Esophagus muscularis mucosa (tissue), 4 donors: ENCODE results near the gene DNAH9. TPM values are rescaled to one million over a fixed set of nuclear protein-coding genes. Genes with fewer than 3 reads are reported as not detected.

Experiments
- DNase-seq: peaks from one replicate; pipeline ENCODE4 v3.0.0-alpha.2; 2017; ENCODE audit errors: extremely low spot score
- H3K27ac ChIP-seq, 4 donors: fragments of 200-600 bp; sonication (generic); replicated peaks in 1 of 4; 1 replicate in 3 of 4; 2 replicates in 1 of 4; pipeline ENCODE4 v1.5.1; 2016 to 2019; ENCODE audit warnings: mild to moderate bottlenecking in 1 of 4
- H3K27me3 ChIP-seq, 4 donors: fragments of 200-600 bp; sonication (generic); one replicate each; pipeline versions ENCODE4 v1.5.1 to v1.6.0; 2016 to 2019
- H3K36me3 ChIP-seq, 4 donors: fragments of 200-600 bp; sonication (generic); one replicate each; pipeline ENCODE4 v1.5.1; 2016 to 2019
- H3K4me1 ChIP-seq, 4 donors: fragments of 200-600 bp; sonication (generic); one replicate each; pipeline ENCODE4 v1.5.1; 2016 to 2019
- H3K4me3 ChIP-seq, 4 donors: fragments of 200-600 bp; sonication (generic); 1 replicate in 2 of 4; 2 replicates in 2 of 4; pipeline ENCODE4 v1.5.1; 2016 to 2019; ENCODE audit warnings: mild to moderate bottlenecking in 4 of 4, moderate library complexity in 1 of 4
- H3K9me3 ChIP-seq, 4 donors: fragments of 200-600 bp; sonication (generic); 1 replicate in 3 of 4; 2 replicates in 1 of 4; pipeline ENCODE4 v1.5.1; 2016 to 2019
- CTCF ChIP-seq, 3 experiments: fragments of 200-600 bp in 2 of 3; fragments of 450-650 bp in 1 of 3; sonication (generic) in 2 of 3; IDR thresholded peaks; one replicate each; pipeline ENCODE4 v1.5.1; 2017 to 2019; ENCODE audit warnings: antibody characterized with exemption in 3 of 3, mild to moderate bottlenecking in 2 of 3, moderate library complexity in 1 of 3
- EP300 ChIP-seq: sonication (generic); formaldehyde crosslinking; IDR thresholded peaks from one replicate; pipeline ENCODE4 v1.6.1; 2017; ENCODE audit warnings: antibody characterized with exemption
- POLR2A ChIP-seq: fragments of 450-650 bp; IDR thresholded peaks from one replicate; pipeline ENCODE4 v1.6.1; 2017; ENCODE audit warnings: antibody characterized with exemption, moderate library complexity, mild to moderate bottlenecking, low read depth
- POLR2AphosphoS5 ChIP-seq, 2 donors: sonication (generic); formaldehyde crosslinking; IDR thresholded peaks; one replicate each; pipeline ENCODE4 v1.6.1; 2017; ENCODE audit warnings: antibody characterized with exemption in 2 of 2
- WGBS: methylation state at CpG from one replicate; pipeline ENCODE4 v1.1.5; 2018; 5-methylcytosine and 5-hydroxymethylcytosine counted together
- intact Hi-C: fragments of 100-400 bp; cut with DNase I; formaldehyde crosslinking; loops from one replicate; pipeline ENCODE4 v1.15.1; 2023
- total RNA-seq, 4 donors: library from RNA; depleted of rRNA; stranded (reverse); fragments of >200 nt; gene quantifications; one replicate each; pipeline versions ENCODE4 v1.1.0 to v1.2.1, GENCODE V29; 2016

The DNAH9 gene
- total RNA-seq, 4 donors from 2014 or later: under 0.01 to 0.92 TPM; not detected in 2

- Histone ChIP-seq H3K4me1 (no peaks in the 10 kb centered on the region), H3K27me3 (no peaks in the 10 kb centered on the region), H3K27ac (no peak overlapping the region), H3K36me3 (no peaks in the 10 kb centered on the region), H3K4me3 (no peak overlapping the region), H3K9me3 (no peaks in the 10 kb centered on the region)
- intact Hi-C loops: no loop called here
- no peak for DNase-seq
- WGBS: 73% methylated on average over 10 of the region's 10 CpGs
- TF ChIP-seq POLR2A (no peak), POLR2AphosphoS5 (IDR thresholded peaks at IDR 0.05) (no peak), EP300 (no peak), CTCF (IDR thresholded peaks at IDR 0.05) (no peak)
These were observed 234.3 kb downstream of the DNAH9 start for GRCh38 chr17:11832401-11833137.

GRCh38 chr17:11836508-11836907, 238.2 kb downstream of the DNAH9 start:
- Histone ChIP-seq H3K4me1 (peaks cover 0 to 4% (median 0%) of the 10 kb centered on the region in 4 donors), H3K27ac (no peak overlapping the region), H3K36me3 (no peaks in the 10 kb centered on the region), H3K9me3 (no peaks in the 10 kb centered on the region), H3K4me3 (no peak overlapping the region), H3K27me3 (no peaks in the 10 kb centered on the region)
- TF ChIP-seq POLR2AphosphoS5 (IDR thresholded peaks at IDR 0.05) (no peak), CTCF (IDR thresholded peaks at IDR 0.05) (no peak), POLR2A (no peak), EP300 (no peak)
- DNase-seq: no peak
- WGBS: 90% methylated on average over 5 of the region's 5 CpGs
- intact Hi-C loops: no loop called here

- 86% methylated on average over 2 of the region's 2 CpGs for WGBS
- Histone ChIP-seq H3K9me3 (no peaks in the 10 kb centered on the region), H3K4me3 (no peak overlapping the region), H3K27ac (no peak overlapping the region), H3K4me1 (peaks cover 0 to 4% (median 0%) of the 10 kb centered on the region in 4 donors), H3K27me3 (no peaks in the 10 kb centered on the region), H3K36me3 (no peaks in the 10 kb centered on the region)
- no peak for DNase-seq
- intact Hi-C loops: no loop called here
- no peak for TF ChIP-seq POLR2AphosphoS5 (IDR thresholded peaks at IDR 0.05)
- no peak for TF ChIP-seq CTCF (IDR thresholded peaks at IDR 0.05)
- no peak for TF ChIP-seq EP300
- TF ChIP-seq POLR2A: no peak
These were observed 241.8 kb downstream of the DNAH9 start for GRCh38 chr17:11840052-11840451.

- TF ChIP-seq POLR2AphosphoS5 (IDR thresholded peaks at IDR 0.05) (no peak), EP300 (no peak), POLR2A (no peak), CTCF (IDR thresholded peaks at IDR 0.05) (no peak)
- intact Hi-C loops: no loop called here
- Histone ChIP-seq H3K4me1 (peaks cover 0 to 4% (median 0%) of the 10 kb centered on the region in 4 donors), H3K27ac (no peak overlapping the region), H3K9me3 (no peaks in the 10 kb centered on the region), H3K36me3 (no peaks in the 10 kb centered on the region), H3K4me3 (no peak overlapping the region), H3K27me3 (no peaks in the 10 kb centered on the region)
- WGBS: 32% methylated on average over 2 of the region's 2 CpGs
- no peak for DNase-seq
These were observed 242.6 kb downstream of the DNAH9 start for GRCh38 chr17:11840831-11841230.
